Activated CD4-positive, alpha-beta T cell treated with anti-CD3 and anti-CD28 coated beads for 4 hours (primary cell): Measurements from ENCODE around the gene RPL19.
"Not testable (repeated sequence)": the region's sequence is repeated elsewhere in the genome, so short reads cannot be mapped to it uniquely, and the experiment has no call there.

Experiments
- DNase-seq, 2 donors: peaks; one replicate each; pipeline ENCODE4 v3.0.0-alpha.2; 2020

RPL19 gene

DNA sequence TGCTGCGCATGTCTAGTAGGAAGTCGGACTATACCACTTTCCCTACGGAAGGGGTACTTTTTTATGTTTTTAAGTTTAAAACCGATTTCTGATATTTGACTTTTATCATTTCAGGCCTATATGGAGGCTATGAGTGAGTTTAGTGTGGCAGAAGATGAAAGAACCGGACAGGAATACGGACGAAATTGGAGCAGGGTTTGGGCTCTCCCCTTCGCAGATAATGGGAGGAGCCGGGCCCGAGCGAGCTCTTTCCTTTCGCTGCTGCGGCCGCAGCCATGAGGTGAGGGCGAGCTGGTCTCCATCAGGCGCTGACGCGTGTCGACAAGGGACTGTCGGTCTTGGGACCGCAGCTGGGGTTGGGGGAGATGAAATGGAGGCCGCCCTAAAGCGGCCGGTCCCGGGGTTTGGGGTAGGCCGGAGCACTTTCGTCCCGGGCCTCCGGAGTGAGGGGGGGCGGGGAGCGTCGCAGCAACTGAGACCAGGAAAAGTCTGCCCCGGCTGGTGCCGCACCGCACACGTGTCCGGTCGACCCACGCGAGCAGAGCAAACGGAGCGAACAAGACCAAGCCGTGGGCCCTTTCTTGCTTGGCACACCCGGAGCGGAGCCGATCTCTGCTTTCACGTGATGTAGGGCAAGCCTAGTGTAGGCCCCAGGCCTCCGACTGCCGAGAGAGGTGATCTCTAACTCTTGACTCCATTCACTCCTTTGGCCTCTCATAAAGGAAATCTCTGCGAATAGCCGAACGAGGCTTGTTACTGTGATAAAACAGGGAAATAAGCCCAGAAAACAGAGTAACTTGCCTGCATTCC lies at the start of gene RPL19:
Gene RPL19 (plus strand): TSS at position 214 of the 810 bp plus-strand sequence. CDS start 62 bp downstream, at position 276.
- peak; percentile 81 to 84 for DNase-seq

DNA sequence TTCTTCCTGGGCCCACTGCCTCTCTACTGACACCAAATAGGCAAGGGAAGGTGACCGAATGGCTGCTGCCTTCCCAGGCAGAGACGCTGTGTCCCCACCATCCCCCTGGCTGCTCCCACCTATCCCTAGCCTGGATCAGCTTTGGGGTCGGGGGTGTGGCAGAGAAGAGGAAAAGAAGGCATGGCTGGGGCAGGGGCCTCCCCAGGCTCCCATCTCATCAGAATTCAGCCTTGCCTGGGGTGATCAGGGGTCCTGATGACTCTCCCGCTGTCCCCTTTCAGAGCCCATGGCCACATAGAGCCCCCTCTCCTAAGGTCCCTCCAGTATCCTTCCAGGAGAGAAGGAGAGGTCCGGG lies 49.3 kb upstream of the RPL19 start:
- no peak for DNase-seq

DNA sequence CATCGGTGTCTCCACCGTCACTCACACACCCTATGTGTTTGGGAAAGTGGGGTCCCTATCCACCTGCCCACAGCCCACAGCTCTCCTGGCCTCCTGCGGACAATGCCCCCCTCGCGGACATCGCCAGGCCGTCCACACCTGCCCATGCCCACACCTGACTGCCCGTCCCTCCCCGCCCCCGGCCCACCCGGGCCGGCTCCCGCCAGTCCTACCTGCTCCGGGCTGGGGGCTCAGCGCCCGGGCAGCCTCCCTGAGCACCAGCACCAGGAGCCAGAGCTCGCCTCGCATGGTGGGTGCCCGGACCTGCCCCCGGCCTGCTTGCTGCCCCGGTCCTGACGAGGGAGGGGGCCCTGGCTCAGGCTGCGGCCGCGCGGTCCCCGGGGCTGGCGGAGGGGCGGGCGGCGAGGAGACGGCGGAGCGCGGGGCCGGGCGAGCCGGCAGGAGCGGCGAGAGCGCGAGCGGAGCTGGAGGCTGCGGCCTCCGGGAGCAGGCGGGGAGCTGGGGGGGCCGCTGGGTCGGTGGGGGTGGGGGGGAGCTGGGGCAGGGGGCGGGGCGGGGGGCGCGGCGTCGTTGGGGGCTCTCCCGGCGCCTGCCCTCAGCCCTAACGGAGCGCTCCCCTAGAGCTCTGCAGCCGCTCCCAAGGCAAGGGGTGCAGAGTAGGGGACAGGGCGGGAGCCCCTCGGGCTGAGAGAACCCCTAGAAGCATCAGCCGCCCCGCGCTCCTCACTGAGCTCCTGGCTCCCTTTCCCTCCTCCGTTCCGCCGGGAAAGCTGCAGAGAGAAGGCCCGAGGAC lies 48.7 kb upstream of the RPL19 start, which contains the start of gene PLXDC1:
Gene PLXDC1 (minus strand): TSS at position 488 of the 793 bp plus-strand sequence. CDS start 200 bp downstream, at position 288.
- DNase-seq = peak in 1 of 2 donors; percentile 21

DNA sequence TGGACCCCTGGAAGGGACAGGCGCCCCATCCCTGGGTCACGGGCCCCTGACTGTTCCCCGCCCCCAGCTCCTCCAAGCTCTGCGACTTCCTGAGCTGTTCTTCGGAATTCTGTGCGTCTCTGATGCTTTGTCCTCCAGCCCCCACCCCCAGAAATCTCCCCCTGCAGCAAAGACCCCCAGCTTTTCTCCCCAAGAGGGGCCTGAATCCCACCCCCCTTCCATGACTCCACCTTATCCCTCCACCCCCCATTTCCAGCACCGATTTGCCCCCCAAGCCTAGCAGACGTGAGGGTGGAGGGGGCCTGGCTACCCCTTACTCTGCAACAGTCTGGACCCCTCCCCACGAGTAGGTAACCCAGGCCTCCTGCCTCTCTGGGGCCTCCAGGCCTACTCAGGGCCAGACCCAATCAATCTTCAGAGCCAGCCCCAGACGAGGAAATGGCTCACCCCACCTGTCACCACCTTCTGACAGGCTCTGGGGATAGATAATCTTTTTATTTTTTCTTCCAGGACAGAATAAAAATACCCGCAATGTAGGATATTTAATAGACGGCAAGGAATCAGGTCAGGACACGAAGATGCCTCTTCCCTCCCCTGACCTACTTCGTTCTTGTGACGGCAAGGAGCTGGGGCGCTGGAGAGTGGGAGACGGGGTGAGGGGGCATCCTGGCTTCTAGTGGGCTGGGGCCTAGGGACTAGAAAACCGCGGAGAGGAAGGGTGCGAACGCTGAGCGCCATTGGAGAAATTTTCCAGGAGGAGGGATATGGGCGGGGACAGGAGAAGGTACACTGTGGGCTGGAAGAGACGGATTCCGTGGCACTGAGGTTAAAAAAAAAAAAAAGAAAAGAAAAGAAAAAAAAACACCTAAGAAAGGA lies 47.9 kb upstream of the RPL19 start:
- peak; percentile 13 to 30 for DNase-seq

DNA sequence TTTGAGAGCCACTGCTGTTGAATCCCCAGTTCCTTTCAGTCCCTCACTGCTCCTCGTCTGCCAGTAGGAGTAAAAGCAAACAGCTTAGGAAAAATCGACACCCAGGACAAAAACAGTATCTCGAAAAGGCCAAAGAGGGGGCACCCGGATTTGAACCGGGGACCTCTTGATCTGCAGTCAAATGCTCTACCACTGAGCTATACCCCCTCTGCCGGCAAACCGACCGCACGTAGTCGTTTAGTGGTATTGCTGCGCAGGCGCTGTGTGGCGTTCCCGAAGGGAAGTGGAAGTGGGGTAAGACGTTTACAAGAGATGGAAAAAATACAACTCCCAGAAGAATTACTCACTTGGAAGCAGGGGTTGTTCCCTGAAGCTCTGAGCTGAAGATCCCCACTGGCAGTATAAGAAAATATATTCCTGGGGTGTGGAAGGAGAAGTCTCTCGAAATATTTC lies 46.5 kb upstream of the RPL19 start:
- peak; percentile 87 to 93 for DNase-seq

DNA sequence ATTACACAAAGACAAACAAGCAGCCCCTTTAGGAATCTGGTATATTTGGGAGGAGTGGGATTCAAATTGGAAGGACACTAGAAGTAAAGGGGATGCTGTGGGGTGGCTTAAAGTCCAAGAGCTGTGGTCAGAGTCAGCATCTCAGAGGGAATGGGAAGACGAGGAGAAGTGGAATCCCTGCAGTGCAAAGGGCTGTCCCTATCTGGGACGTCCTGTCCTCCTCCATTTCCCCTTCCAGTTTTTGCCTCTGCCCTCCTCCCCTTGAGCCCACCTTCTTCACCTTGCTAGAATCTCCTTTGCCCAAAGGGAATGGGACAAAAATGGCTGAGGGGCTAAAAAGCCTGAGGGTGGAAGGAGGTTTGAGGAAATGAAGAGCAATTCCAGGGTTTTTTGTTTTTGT lies 44.4 kb upstream of the RPL19 start:
- no peak for DNase-seq

DNA sequence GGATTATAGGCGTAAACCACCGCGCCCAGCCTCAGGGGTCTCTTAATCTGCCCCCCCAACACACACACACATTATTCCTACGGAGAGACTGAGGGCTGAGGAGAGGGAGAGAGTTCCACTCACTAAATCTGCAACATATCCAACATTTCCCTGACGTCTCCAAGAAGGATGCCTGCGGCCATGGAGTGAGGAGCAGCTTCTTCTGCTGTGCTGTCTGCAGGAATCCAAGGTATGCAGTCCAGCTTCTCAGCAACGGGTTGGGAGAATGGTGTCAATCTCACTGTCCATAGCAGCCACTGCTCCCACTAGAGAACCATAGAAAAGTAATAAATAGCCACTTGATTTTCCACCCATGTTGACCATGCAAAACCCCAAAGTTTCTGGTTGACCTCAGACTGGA lies 43.6 kb upstream of the RPL19 start:
- no peak for DNase-seq

DNA sequence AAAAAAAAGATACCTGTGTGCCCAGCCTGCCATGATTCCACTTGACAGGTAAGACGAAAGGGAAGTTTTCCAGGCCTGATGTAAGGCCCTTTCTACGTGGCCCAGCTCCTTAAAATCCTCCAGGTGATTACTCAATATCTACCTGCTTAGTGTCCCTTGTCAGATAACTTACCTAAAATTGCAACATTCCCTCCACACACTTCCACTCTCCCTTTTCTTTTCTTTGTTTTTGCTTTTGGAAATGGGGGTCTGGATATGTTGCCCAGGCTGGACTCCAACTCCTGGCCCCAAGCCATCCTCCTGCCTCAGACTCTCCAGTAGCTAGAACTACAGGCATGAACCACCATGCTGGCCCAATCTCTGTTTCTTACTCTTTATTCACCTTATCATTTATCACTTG lies 41.5 kb upstream of the RPL19 start:
- DNase-seq = no peak

DNA sequence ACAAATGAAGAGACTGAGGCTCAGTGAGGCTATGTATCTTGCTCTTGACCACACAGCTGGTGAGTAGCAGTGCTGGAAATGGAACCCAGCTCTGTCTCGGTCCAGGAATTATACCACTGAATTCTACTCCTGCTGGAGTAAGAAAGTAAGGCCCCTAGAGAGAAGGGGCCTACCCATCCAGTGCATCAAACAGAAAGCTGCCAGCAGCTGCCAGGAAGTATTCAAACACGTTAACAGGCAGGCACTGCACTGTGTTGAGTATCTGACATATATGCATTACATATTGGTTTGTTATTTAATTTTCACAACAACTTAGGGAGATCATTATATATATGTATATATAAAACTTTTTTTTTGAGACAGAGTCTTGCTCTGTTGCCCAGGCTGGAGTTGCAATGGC lies 38.1 kb upstream of the RPL19 start:
- DNase-seq = no peak

DNA sequence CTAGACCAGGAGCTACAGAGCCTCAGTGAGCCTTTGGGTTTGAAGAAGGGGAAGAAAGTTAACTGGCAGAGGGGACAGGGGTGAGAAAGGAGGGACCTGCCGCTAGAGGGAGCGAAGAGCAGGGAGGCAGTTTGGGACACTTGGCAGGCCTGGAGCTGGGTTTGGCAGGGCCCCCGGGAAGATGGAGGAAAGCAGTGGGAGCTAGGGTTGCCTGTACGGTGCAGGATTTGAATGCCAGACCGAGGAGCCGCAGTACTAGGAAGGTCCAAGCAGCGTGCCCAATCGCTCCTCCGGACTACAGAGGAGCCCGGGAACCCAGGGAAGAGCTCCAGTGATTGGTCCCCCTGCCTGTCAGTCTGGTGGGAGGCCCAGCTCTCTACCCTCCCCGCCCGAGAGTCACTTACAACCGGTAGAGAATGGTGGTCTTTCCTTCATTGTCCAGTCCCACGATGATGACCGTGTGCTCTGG lies 35.4 kb upstream of the RPL19 start:
- peak; percentile 73 to 76 for DNase-seq

DNA sequence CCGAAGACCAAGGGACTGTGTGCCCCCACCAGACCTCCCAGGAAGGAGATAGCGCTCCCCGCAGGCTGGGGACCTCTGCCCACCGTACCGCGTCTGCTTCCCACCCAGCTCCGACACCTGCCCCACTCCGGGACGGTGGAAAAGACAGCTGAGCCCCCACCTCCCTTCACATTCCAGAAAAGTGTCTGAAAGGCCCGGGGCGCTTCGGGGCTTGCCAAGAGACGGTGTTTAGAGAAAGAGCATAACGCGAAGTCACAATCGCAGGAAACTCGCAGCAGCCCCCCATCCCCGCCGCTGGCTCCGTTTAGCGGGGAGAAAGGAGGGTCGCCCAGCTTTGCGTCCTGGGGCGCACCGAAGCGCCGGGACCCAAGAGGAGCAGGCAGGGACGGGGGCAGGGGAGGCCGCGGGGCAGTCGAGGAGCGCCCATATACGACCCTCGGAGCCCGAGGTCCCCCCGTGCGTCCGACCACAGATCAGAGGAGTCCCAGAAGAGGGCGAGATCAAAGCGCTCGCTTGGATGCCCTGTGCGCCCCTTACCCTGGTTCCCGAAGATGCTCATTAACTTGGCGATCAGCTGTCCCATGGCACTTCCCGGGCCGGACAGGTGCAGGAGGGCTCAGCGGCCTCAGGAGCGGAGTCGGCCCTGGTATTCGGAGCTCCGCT lies 34.8 kb upstream of the RPL19 start:
- DNase-seq = no peak

DNA sequence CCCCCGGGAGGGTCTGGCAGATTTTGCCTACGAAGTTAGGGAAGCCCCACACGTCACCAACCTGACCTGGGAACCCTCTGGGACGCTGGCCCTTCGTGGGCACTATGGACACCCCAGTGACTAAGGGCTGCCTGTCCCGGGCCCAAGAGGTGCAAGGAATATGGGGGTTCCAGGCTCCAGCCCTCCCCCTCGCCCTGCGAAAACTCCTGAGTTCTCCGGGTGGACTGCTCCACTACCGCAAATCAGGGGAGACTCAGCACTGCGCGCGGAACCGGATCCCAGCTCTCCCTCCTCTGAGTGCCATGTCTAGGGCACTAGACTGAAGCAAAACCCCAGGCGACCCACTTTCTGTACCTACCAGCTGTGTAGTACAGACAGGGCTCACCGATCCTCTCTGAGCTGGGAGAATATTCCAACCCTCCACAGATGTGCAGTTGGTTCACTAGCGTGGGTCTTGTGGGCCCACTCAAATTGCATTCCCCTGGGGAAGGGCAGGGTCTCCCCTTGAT lies 34.2 kb upstream of the RPL19 start, which contains the start of gene ARL5C:
Gene ARL5C (minus strand): TSS at position 321 of the 509 bp plus-strand sequence. CDS start 401 bp downstream, outside the sequence.
- no peak for DNase-seq

DNA sequence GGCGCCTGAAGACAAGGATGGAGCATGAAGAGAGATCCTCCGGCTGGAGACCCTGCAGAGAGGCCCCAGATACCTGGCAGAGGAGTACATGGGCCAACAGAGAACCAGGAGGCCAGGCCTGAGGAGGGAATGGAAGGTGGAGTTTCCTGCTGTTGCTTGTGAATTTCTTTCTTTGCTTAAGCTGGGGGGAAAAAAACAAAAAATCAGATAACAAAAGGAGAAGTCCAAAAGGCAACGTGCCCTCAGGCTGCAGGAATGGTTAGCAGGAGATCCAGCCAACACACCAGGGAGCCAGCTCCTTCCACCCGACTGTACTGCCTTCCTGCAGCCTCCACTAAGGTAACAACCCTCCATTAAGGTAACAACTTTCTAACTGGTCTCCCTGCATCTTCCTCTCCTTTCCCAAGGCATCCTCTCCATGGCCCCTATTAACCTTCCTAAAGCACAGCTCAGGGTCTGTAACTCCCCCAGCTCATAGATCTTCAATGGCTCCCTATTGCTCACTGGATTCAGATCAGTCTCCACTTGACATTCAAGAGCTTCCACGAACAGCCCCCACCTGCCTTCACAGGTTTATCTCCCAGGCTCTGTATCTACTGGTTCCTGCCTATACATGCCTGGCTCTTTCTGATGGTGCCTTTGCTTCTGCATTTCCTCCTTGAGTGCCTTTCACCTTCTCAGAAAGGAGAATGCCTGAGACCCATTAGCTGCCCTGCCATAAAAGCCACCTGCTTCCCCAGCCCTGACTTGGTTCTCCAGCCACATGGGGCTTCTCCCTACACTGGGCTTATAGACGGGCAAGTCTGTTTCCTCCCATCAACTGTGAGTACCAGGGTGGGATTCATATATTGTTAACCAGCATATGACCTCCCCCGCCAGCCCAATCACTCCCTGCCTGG lies 33.4 kb upstream of the RPL19 start:
- no peak for DNase-seq

DNA sequence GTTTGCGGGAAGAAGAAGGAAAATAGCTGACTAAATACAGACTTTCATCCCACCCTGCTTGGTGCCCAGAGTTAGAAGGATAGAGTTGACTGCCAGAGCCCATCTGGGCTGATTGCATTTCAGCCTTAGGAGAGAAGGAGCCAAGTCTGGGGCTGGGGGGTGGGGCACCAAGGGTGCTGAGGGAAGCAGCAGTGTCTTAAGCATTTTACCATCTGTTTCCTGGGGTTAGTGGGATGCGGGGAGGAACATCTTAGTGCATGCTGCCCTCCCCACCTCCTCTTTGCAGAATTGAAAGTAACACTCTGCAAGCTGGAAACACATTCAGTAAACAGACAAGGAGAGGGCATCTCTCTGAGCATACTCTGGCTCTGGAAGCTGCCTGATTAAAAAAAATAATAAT lies 32.6 kb upstream of the RPL19 start:
- DNase-seq = no peak

DNA sequence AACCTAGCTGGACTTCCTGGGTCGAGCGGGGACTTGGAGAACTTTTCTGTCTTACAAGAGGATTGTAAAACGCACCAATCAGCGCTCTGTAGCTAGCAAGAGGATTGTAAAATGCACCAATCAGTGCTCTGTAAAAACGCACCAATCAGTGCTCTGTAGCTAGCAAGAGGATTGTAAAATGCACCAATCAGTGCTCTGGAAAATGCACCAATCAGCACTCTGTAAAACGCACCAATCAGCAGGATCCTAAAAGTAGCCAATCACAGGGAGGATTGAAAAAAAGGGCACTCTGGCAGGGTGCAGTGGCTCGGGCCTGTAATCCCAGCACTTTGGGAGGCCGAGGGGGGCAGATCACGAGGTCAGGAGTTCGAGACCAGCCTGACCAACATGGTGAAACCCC lies 31.6 kb upstream of the RPL19 start:
- not testable (repeated sequence) for DNase-seq

DNA sequence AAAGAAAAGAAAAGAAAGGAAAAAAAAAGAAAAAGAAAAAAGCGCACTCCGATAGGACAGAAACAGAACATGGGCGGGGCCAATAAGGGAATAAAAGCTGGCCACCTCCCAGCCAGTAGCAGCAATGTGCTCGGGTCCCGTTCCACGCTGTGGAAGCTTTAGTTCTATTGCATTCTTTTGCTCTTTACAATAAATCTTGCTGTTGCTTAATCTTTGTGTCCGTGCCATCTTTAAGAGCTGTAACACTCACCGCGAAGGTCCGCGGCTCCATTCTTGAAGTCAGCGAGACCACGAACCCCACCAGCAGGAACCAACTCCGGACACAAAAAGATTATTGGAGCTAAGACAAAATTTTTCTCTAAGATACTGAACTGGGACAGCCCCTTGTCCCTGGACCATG lies 31.0 kb upstream of the RPL19 start:
- no peak for DNase-seq

DNA sequence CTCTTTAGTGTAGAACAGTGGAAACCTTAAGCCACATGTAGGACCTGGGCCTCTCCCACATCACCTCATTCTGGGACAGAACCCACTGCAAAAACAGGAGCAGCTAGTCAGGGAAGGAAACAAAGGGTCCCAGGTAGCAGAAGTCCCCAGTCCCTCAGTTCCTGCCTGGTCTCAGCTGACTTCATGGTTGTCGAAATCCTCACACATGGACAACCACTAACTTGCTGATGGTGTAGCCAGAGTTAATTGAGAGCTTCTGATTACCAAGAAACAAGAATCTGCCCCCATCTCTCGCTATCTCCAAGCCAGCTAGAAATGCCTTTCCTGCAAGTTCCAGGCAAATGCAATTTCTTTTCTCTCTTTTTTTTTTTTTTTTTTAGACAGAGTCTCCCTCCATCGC lies 30.6 kb upstream of the RPL19 start:
- DNase-seq = no peak

DNA sequence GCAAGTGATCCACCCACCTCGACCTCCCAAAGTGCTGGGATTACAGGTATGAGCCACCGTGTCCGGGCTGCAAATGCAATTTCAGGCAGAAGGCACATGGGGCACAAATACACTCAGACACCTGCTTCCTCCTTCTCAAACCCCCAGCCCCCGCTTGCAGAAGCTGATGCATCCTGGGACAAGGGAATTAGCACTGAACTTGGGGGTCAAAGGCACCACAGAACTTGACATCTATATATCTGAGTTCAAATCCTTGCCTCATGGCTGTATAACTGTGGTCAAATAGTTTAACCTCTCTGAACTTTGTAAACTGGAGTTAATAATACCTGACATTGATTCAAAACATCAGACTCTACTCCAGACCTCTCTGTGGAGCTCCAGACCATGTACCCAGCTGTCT lies 30.0 kb upstream of the RPL19 start:
- no peak for DNase-seq

DNA sequence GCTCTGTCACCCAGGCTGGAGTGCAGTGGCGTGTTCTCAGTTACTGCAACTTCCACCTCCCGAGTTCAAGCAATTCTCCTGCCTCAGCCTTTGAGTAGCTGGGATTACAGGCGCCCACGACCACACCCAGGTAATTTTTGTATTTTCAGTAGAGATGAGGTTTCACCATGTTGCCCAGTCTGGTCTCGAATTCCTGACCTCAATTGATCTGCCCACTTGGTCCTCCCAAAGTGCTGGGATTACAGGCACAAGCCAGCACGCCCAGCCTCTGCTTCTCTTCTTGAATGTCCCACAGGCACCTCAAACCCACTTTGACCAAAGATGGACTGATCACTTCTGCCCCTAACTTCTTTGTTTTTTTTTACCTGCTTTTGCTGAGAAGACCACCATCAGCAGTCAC lies 29.5 kb upstream of the RPL19 start:
- no peak for DNase-seq

DNA sequence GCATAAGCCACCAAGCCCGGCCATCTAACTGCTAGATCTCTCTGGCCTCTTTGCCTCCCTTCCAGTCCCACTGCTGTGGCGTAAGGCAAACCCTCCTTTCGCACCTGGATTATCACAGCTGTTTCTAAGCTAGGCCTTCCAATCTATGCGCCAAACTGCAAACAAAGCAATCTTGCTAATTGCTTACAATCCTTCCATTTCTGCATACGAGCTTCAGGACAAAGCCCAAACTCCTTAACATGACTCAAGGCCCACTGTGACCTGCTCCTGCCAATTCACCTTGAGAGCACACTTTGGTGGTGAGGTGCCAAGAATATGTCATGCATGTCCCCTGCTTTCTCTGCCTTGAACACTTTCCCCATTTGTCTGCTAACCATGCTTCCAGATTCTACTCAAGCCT lies 28.1 kb upstream of the RPL19 start:
- no peak for DNase-seq

DNA sequence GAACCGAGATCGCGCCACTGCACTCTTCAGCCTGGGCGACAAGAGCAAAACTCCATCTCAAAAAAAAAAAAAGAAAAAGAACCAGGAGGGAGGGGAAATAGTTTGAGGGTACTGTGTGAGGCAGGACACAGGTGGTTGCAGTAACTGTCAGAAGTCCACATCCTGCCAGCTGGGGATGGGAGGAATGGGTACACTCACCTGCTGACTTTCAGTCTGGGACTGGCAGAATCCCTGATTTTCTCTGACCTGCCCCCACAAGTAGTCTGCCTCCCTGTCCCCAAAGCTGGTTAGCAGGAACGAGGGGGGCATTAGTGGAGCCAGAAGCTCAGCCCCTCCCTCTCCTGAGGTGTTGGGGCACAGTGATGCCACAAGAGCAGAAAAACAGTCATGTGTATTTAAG lies 27.0 kb upstream of the RPL19 start:
- no peak for DNase-seq
